ENCODE measurements around the gene HMGXB3.
"Not testable (repeated sequence)": the region's sequence is repeated elsewhere in the genome, so short reads cannot be mapped to it uniquely, and the experiment has no call there.

DNA sequence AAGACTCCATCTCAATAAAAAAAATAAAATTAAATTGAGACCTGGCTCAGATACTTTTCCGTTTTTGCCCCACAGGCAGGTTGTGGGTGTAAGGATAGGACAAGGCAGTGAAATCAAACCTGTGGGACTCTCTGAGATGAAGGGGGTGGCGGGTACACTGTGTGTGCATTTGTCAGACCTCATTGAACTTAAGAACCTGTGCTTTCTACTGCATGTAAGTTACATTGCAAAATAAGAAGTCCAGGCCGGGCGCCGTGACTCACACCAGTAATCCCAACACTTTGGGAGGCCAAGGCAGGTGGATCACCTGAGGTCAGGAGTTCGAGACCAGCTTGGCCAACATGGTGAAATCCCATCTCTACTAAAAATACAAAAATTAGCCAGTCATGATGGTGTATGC, 84.2 kb downstream of the HMGXB3 start:
- not testable (repeated sequence) for TF ChIP-seq EGR1 (IDR thresholded peaks at IDR 0.05; ENCODE audit: low read depth in 2 of 2); TAF1 (conservative IDR thresholded peaks at IDR 0.05); YY1 (IDR thresholded peaks at IDR 0.05)
- TF ChIP-seq, protein P1, sequence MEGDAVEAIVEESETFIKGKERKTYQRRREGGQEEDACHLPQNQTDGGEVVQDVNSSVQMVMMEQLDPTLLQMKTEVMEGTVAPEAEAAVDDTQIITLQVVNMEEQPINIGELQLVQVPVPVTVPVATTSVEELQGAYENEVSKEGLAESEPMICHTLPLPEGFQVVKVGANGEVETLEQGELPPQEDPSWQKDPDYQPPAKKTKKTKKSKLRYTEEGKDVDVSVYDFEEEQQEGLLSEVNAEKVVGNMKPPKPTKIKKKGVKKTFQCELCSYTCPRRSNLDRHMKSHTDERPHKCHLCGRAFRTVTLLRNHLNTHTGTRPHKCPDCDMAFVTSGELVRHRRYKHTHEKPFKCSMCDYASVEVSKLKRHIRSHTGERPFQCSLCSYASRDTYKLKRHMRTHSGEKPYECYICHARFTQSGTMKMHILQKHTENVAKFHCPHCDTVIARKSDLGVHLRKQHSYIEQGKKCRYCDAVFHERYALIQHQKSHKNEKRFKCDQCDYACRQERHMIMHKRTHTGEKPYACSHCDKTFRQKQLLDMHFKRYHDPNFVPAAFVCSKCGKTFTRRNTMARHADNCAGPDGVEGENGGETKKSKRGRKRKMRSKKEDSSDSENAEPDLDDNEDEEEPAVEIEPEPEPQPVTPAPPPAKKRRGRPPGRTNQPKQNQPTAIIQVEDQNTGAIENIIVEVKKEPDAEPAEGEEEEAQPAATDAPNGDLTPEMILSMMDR (IDR thresholded peaks at IDR 0.05; ENCODE audit: low read depth, low read length, missing input control) = not testable (repeated sequence)
- TF ChIP-seq, protein P2, sequence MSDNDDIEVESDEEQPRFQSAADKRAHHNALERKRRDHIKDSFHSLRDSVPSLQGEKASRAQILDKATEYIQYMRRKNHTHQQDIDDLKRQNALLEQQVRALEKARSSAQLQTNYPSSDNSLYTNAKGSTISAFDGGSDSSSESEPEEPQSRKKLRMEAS (IDR thresholded peaks at IDR 0.05) = not testable (repeated sequence)
